Gastrocnemius medialis (tissue), 4 donors: Measurements from ENCODE around the gene DNAJB6. TPM values are rescaled to one million over a fixed set of nuclear protein-coding genes. Genes with fewer than 3 reads are reported as not detected.

Experiments
- ATAC-seq, 2 donors: fragments of 150-250 bp; one replicate each; pipeline ENCODE4 v1.9.1; 2016
- DNase-seq, 2 donors: peaks; one replicate each; pipeline ENCODE4 v3.0.0-alpha.2; 2019
- H3K27ac ChIP-seq, 4 donors: fragments of 200-600 bp; sonication (generic); 1 replicate in 1 of 4; 2 replicates in 3 of 4; pipeline ENCODE4 v1.5.1; 2016 to 2018; ENCODE audit warnings: mild to moderate bottlenecking in 2 of 4, moderate library complexity in 1 of 4
- H3K27me3 ChIP-seq, 3 donors: fragments of 200-600 bp; sonication (generic) in 2 of 3; 1 replicate in 1 of 3; 2 replicates in 2 of 3; pipeline versions ENCODE4 v1.5.1 to v1.6.0; 2016 to 2019; ENCODE audit warnings: mild to moderate bottlenecking in 1 of 3, moderate library complexity in 1 of 3
- H3K36me3 ChIP-seq, 2 donors: fragments of 200-600 bp; sonication (generic) in 1 of 2; one replicate each; pipeline ENCODE4 v1.5.1; 2017 to 2018
- H3K4me1 ChIP-seq, 2 donors: fragments of 200-600 bp; sonication (generic) in 1 of 2; one replicate each; pipeline ENCODE4 v1.5.1; 2016 to 2017; ENCODE audit warnings: mild to moderate bottlenecking in 2 of 2
- H3K4me3 ChIP-seq, 4 donors: fragments of 200-600 bp; sonication (generic) in 3 of 4; 1 replicate in 1 of 4; 2 replicates in 3 of 4; pipeline ENCODE4 v1.5.1; 2016 to 2019; ENCODE audit warnings: mild to moderate bottlenecking in 2 of 4
- H3K9me3 ChIP-seq, 3 donors: fragments of 200-600 bp; sonication (generic) in 2 of 3; 1 replicate in 1 of 3; 2 replicates in 2 of 3; pipeline ENCODE4 v1.5.1; 2016 to 2019
- CTCF ChIP-seq, 5 experiments: fragments of 450-650 bp in 3 of 5; fragments of 200-600 bp in 2 of 5; sonication (generic) in 2 of 5; IDR thresholded peaks in 4 of 5; conservative IDR thresholded peaks in 1 of 5; 1 replicate in 4 of 5; 2 replicates in 1 of 5; pipeline ENCODE4 v1.5.1; 2016 to 2019; ENCODE audit warnings: antibody characterized with exemption in 5 of 5, mild to moderate bottlenecking in 3 of 5, moderate library complexity in 3 of 5
- POLR2A ChIP-seq, 2 donors: fragments of 450-650 bp; IDR thresholded peaks; one replicate each; pipeline ENCODE4 v1.6.1; 2017; ENCODE audit warnings: antibody characterized with exemption in 2 of 2, mild to moderate bottlenecking in 2 of 2, moderate library complexity in 2 of 2
- in situ Hi-C, 4 donors: fragments of 200-750 bp; cut with MboI; loops; one replicate each; pipeline versions ENCODE4 v1.15.0 to v1.8.0; 2017; ENCODE audit warnings: low sequenced_read_pairs in 4 of 4
- intact Hi-C: fragments of 100-400 bp; cut with DNase I; formaldehyde crosslinking; loops from one replicate; pipeline ENCODE4 v1.15.1; 2023; ENCODE audit warnings: low total_unique reads
- total RNA-seq, 4 donors: library from RNA; depleted of rRNA; stranded (reverse); fragments of >200 nt; gene quantifications; one replicate each; pipeline versions ENCODE4 v1.1.0 to v1.2.3, GENCODE V29; 2016

The DNAJB6 gene
- total RNA-seq, 4 donors from 2014 or later, result 130 to 269 (median 188) TPM

GRCh38 chr7:157384301-157384700 lies 47.5 kb downstream of the DNAJB6 start:
- no peak for ATAC-seq
- in situ Hi-C loops, result loop anchor here in 1 of 4 donors (10.0 kb wide), 1 partner anchor 50 kb away; the partner anchor contains the start of gene DNAJB6

GRCh38 chr7:157386979-157387800 lies 50.4 kb downstream of the DNAJB6 start:
- intact Hi-C loops, result no loop called here
- TF ChIP-seq POLR2A (IDR thresholded peaks at IDR 0.05) (no peak), CTCF (IDR thresholded peaks at IDR 0.05 in 4 of 5, conservative IDR thresholded peaks at IDR 0.05 in 1 of 5) (peak; percentile 87 to 95 (median 90))
- Histone ChIP-seq H3K27me3 (no peaks in the 10 kb centered on the region), H3K27ac (peak overlapping the region; percentile 72 to 77 (median 74)), H3K4me1 (peaks cover 30 to 34% of the 10 kb centered on the region in 2 donors), H3K9me3 (no peaks in the 10 kb centered on the region), H3K4me3 (no peak overlapping the region), H3K36me3 (peaks cover 0 to 45% of the 10 kb centered on the region in 2 donors)
- DNase-seq (peak; percentile 76 to 87), ATAC-seq (peak; percentile 84 to 88)
- in situ Hi-C loops, result loop anchor here in 1 of 4 donors (10.0 kb wide), 1 partner anchor 52 kb away; the partner anchor contains the start of gene DNAJB6

More at GRCh38 chr7:157384301-157384700, 47.5 kb downstream of the DNAJB6 start:
- H3K9me3 ChIP-seq, result no peaks in the 10 kb centered on the region
- intact Hi-C loops, result loop anchor here (2.0 kb wide), 1 partner anchor 26 kb away; no protein-coding TSS in a partner anchor
- H3K4me3 ChIP-seq, result no peak overlapping the region
- peak overlapping the region; percentile 36 to 72 (median 54) for H3K27ac ChIP-seq
- peaks cover 24 to 31% of the 10 kb centered on the region in 2 donors for H3K4me1 ChIP-seq
- H3K27me3 ChIP-seq, result no peaks in the 10 kb centered on the region
- DNase-seq, result no peak
- TF ChIP-seq POLR2A (IDR thresholded peaks at IDR 0.05) (no peak), CTCF (IDR thresholded peaks at IDR 0.05 in 4 of 5, conservative IDR thresholded peaks at IDR 0.05 in 1 of 5) (no peak)
- H3K36me3 ChIP-seq, result peaks cover 0 to 35% of the 10 kb centered on the region in 2 donors

GRCh38 chr7:157388301-157388700 lies 51.5 kb downstream of the DNAJB6 start:
- peaks cover 0 to 37% of the 10 kb centered on the region in 2 donors for H3K36me3 ChIP-seq
- in situ Hi-C loops, result loop anchor here in 1 of 4 donors (10.0 kb wide), 1 partner anchor 54 kb away; the partner anchor contains the start of gene DNAJB6

More at GRCh38 chr7:157388301-157388700, 51.5 kb downstream of the DNAJB6 start:
- no peak for ATAC-seq
- no peak overlapping the region for H3K4me3 ChIP-seq
- DNase-seq, result no peak
- H3K4me1 ChIP-seq, result peaks cover 38 to 44% of the 10 kb centered on the region in 2 donors
- H3K9me3 ChIP-seq, result no peaks in the 10 kb centered on the region
- no peaks in the 10 kb centered on the region for H3K27me3 ChIP-seq
- no peak for TF ChIP-seq POLR2A (IDR thresholded peaks at IDR 0.05)
- no peak for TF ChIP-seq CTCF (IDR thresholded peaks at IDR 0.05 in 4 of 5, conservative IDR thresholded peaks at IDR 0.05 in 1 of 5)
- intact Hi-C loops, result no loop called here
- H3K27ac ChIP-seq, result peak overlapping the region in 3 of 4 donors; percentile 72 to 77 (median 76)
